ENCODE data around the gene KIF26B. TPM values are rescaled to one million over a fixed set of nuclear protein-coding genes. Genes with fewer than 3 reads are reported as not detected.

Gene KIF26B
- total RNA-seq, 1 donor from 2014 or later, result 2.1 TPM

DNA sequence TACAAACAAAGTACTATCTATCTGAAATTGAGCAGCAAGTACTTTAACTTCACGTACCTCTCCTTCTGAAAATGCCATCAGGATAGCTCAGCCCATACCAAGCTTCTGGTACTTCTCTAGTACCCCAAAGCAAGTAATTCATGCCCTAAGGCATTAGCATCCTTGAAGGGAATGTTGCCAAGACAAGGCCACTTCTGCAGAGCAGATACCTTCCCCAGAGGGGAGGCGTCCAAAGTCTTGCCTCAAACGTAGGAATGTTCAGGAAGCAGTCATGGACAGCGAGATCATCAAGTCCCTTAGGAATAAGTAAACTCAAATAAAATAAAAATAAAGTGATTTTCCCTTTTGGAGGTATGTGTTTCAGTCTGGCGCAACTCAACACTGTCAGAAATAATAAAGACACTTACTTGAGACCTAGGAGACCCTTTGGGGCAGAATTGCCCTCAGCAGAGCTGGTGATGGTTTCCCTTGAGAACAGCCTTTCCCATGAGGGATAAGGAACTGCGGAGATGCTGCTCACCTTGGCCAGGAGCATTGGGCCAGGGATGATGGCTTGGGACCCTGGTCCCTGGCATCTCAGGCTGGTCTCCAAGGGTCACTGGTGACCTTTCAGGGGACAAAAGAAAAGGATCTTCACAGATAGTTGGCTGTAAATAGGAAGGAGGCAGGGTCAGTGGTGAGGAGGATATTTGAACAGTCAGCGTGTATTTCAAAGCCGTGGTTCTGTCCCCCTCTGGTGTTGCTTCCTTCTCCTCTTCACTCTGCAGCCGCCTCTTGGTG is 522.9 kb downstream of the KIF26B start:
- H3K36me3 ChIP-seq (ENCODE audit: control insufficient read depth, insufficient read depth, low read length), result no peaks in the 10 kb centered on the region
- TF ChIP-seq, protein P1, sequence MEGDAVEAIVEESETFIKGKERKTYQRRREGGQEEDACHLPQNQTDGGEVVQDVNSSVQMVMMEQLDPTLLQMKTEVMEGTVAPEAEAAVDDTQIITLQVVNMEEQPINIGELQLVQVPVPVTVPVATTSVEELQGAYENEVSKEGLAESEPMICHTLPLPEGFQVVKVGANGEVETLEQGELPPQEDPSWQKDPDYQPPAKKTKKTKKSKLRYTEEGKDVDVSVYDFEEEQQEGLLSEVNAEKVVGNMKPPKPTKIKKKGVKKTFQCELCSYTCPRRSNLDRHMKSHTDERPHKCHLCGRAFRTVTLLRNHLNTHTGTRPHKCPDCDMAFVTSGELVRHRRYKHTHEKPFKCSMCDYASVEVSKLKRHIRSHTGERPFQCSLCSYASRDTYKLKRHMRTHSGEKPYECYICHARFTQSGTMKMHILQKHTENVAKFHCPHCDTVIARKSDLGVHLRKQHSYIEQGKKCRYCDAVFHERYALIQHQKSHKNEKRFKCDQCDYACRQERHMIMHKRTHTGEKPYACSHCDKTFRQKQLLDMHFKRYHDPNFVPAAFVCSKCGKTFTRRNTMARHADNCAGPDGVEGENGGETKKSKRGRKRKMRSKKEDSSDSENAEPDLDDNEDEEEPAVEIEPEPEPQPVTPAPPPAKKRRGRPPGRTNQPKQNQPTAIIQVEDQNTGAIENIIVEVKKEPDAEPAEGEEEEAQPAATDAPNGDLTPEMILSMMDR (IDR thresholded peaks at IDR 0.05; ENCODE audit: insufficient read depth, low read length, severe bottlenecking), result no peak
- DNase-seq (ENCODE audit: low read depth) (no peak), FAIRE-seq (no peak)
- H3K27me3 ChIP-seq (ENCODE audit: control insufficient read depth, insufficient read depth, low read length), result no peaks in the 10 kb centered on the region
- no peak overlapping the region for H3K4me3 ChIP-seq (ENCODE audit: low read depth, low read length)

GRCh38 chr1:245678860-245679411 is 524.2 kb downstream of the KIF26B start:
- no peaks in the 10 kb centered on the region for H3K36me3 ChIP-seq (ENCODE audit: control insufficient read depth, insufficient read depth, low read length)
- H3K4me3 ChIP-seq (ENCODE audit: low read depth, low read length), result no peak overlapping the region
- no peaks in the 10 kb centered on the region for H3K27me3 ChIP-seq (ENCODE audit: control insufficient read depth, insufficient read depth, low read length)
- TF ChIP-seq, protein P1 (IDR thresholded peaks at IDR 0.05; ENCODE audit: insufficient read depth, low read length, severe bottlenecking), result no peak
- FAIRE-seq (no peak), DNase-seq (ENCODE audit: low read depth) (no peak)

DNA sequence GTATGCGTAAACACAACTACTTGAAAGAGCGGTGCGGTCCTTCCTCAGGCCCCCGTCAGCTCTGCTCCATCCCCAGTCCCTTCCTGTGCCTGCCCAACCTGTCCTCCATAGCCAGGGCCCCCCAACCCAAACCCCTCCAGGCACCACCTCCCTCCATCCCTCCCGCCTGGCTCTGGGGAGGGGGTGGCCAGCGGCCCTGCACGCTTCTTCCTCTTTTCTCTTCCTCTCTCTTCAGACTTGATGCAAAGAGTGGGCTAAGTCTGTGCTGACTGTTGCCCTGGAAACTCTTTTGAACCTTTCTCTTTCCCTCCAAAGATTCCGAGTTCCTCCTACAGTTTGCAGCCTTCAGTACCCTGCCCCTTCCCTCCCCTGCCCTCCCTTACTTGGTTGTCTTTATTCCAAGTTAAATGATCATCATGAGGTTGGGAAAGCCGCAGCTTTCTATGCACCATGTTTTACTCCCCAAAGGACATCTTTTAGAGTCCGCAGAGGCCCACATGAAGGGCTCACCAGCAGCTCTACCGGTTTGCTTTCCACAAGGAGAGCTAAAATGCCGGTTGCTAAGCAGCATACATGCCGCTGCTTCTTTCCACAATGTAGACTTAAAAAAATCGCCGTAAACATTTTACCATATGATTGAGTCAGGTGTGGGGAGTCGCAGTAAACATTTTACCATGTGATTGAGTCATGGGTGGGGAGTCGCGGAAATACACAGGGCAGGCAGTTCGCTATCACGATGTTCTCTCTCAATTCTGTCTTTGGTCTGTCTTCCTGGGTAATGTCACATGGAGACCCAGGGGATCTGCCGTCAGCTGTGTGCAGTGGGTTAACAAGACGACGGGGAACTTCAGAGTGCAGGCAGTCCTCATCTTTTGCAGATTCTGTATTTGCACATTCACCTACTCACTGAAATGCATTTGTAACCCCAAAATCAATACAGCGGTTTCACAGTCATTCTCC is 525.3 kb downstream of the KIF26B start:
- H3K4me3 ChIP-seq (ENCODE audit: low read depth, low read length), result no peak overlapping the region
- H3K27me3 ChIP-seq (ENCODE audit: control insufficient read depth, insufficient read depth, low read length), result no peaks in the 10 kb centered on the region
- no peaks in the 10 kb centered on the region for H3K36me3 ChIP-seq (ENCODE audit: control insufficient read depth, insufficient read depth, low read length)
- FAIRE-seq (no peak), DNase-seq (ENCODE audit: low read depth) (no peak)
- TF ChIP-seq, protein P1 (IDR thresholded peaks at IDR 0.05; ENCODE audit: insufficient read depth, low read length, severe bottlenecking), result no peak

DNA sequence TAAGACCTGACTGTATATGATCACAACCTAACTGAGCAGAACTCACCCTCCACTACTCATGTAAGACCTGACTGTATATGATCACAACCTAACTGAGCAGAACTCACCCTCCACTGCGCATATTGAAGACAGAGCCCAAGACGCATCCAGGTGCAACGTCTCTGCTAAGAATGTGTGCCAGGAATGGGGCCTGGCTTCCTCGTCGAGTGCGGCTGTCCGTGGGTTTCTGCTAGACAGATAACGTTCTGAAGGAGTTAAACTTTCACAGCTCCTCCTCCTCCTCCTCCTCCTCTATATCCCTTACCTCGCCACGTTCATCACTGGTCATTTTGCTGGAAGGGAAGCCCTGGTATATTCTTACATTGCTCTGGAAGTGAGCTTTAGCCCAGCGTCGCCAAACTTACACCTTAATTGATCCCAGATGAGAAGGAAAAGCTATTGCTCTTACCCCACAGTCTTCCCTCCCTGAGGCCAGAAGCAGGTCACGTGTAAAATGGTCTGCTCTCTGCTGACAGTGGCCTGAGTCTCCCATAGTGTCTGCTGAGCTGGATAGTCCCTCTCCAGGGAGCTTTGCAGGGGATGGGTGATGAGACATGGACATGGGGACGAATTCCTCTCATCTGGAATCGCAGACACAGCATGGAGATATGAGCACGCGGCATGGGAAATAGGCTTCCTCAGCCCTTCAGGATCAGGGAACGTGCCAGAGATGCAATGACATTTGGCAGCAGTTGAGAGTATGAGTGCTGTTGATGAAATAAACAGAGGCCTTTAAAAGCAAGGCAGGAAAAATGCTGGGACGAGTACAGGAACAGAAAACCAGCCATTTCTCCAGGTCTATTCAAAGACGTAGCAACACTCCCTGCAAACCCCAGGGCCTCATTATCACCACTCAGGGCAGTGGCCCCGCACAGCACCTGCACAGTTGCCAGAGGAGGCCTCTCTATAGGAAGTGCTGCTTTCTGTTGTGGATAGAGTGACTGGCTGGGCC is 528.1 kb downstream of the KIF26B start:
- Histone ChIP-seq H3K36me3 (ENCODE audit: control insufficient read depth, insufficient read depth, low read length) (no peaks in the 10 kb centered on the region), H3K27me3 (ENCODE audit: control insufficient read depth, insufficient read depth, low read length) (no peaks in the 10 kb centered on the region), H3K4me3 (ENCODE audit: low read depth, low read length) (no peak overlapping the region)
- FAIRE-seq (peak; percentile 36), DNase-seq (ENCODE audit: low read depth) (no peak)
- TF ChIP-seq, protein P1 (IDR thresholded peaks at IDR 0.05; ENCODE audit: insufficient read depth, low read length, severe bottlenecking), result no peak

GRCh38 chr1:245683676-245684075 is 528.9 kb downstream of the KIF26B start:
- Histone ChIP-seq H3K27me3 (ENCODE audit: control insufficient read depth, insufficient read depth, low read length) (no peaks in the 10 kb centered on the region), H3K36me3 (ENCODE audit: control insufficient read depth, insufficient read depth, low read length) (no peaks in the 10 kb centered on the region), H3K4me3 (ENCODE audit: low read depth, low read length) (no peak overlapping the region)
- TF ChIP-seq, protein P1 (IDR thresholded peaks at IDR 0.05; ENCODE audit: insufficient read depth, low read length, severe bottlenecking), result no peak
- FAIRE-seq, result no peak
- DNase-seq (ENCODE audit: low read depth), result no peak

Data from bronchial epithelial cell (primary cell).